ENCODE results near the gene APOL5.

APOL5 gene

DNA sequence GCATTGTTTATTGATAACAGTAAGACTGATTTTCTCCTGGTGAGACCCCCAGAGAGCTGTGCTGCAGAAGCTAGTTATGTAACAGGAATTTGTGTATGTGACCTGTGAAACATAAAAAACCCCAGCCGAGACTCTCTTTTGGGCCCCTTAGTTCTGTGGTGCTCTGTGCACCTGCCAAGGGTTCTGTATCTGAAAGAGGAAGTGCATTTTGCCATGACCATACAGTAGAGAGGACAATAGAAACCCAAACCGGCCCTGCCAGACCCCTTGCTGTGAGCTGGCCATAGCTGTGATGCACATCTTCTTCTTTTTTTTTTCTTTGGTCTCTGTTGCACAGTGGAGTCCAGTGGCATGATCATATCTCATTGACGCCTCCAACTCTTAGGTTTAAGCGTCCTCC, 31.4 kb upstream of the APOL5 start:
- Histone ChIP-seq H3K4me2 (ENCODE audit: low read length) (no peak overlapping the region), H3K27me3 (ENCODE audit: control insufficient read depth, insufficient read depth, low read length) (no peaks in the 10 kb centered on the region), H3K9me3 (ENCODE audit: control insufficient read depth, low read length) (no peaks in the 10 kb centered on the region), H3K36me3 (ENCODE audit: control insufficient read depth, insufficient read depth, low read length) (no peaks in the 10 kb centered on the region), H3K4me3 (ENCODE audit: low read depth, low read length) (no peak overlapping the region), H2AFZ (no peak overlapping the region), H3K27ac (no peak overlapping the region), H3K4me1 (no peaks in the 10 kb centered on the region), H3K79me2 (no peaks in the 10 kb centered on the region), H3K9ac (no peak overlapping the region)
- TF ChIP-seq, protein P1, sequence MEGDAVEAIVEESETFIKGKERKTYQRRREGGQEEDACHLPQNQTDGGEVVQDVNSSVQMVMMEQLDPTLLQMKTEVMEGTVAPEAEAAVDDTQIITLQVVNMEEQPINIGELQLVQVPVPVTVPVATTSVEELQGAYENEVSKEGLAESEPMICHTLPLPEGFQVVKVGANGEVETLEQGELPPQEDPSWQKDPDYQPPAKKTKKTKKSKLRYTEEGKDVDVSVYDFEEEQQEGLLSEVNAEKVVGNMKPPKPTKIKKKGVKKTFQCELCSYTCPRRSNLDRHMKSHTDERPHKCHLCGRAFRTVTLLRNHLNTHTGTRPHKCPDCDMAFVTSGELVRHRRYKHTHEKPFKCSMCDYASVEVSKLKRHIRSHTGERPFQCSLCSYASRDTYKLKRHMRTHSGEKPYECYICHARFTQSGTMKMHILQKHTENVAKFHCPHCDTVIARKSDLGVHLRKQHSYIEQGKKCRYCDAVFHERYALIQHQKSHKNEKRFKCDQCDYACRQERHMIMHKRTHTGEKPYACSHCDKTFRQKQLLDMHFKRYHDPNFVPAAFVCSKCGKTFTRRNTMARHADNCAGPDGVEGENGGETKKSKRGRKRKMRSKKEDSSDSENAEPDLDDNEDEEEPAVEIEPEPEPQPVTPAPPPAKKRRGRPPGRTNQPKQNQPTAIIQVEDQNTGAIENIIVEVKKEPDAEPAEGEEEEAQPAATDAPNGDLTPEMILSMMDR (IDR thresholded peaks at IDR 0.05), result no peak

DNA sequence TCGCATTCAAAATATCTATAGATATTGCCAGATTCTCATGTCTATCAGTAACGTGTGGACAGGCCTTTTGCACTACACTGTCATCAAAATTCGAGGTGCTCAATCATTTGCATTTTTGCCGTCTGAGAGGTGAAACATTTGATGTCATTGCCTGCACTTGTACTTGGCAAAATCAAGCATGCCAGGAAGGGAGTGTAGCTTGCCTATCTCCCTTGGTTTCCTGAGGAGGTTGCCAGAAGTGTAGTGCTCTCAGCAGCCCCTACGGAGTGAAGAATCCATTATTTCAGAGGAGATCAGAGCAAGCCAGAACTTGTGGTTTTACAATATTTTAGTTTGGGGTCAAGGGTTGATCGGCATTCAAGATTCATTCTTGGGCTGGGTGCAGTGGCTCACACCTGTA, 30.2 kb upstream of the APOL5 start:
- TF ChIP-seq, protein P1 (IDR thresholded peaks at IDR 0.05), result no peak
- no peaks in the 10 kb centered on the region for H3K27me3 ChIP-seq (ENCODE audit: control insufficient read depth, insufficient read depth, low read length)
- no peak overlapping the region for H3K27ac ChIP-seq
- H3K36me3 ChIP-seq (ENCODE audit: control insufficient read depth, insufficient read depth, low read length), result no peaks in the 10 kb centered on the region
- no peaks in the 10 kb centered on the region for H3K4me1 ChIP-seq
- H3K4me3 ChIP-seq (ENCODE audit: low read depth, low read length), result no peak overlapping the region
- no peak overlapping the region for H2AFZ ChIP-seq
- no peaks in the 10 kb centered on the region for H3K9me3 ChIP-seq (ENCODE audit: control insufficient read depth, low read length)
- H3K9ac ChIP-seq, result no peak overlapping the region
- no peaks in the 10 kb centered on the region for H3K79me2 ChIP-seq
- H3K4me2 ChIP-seq (ENCODE audit: low read length), result no peak overlapping the region

DNA sequence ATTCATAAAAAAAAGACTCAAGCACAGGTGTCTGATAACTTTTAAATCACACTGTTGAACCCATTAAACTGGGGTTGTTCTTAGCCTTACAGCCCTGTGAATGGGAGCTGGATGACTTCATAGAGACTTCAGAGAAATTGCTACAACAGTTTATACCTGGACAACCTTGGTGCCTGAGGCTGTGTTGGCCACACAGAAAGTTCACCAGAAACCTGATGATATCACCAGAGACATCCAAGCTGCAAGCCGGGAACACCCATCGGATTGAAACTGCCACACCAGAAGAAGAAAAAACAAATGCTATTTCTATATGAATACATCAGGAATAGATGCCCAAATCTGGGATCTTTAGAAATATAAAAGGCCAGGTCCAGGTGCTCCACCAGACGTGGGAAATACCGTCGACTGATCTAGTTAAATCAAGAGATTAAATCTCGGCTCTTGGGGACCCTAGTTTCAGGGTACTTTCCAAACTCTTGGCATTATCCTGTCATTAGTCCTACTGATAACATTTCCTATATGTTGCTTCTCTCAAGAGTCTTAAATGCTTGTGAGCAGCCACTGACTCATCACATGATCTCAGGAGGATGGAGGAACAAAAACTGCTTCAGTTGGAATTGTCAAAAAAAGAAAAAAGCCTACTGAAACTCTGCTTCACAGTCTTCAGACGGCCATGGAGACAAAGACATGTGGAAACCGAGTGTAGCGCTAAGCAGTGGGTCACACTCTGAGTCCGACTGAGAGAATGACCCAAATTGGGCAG, 28.6 kb upstream of the APOL5 start:
- no peaks in the 10 kb centered on the region for H3K9me3 ChIP-seq (ENCODE audit: control insufficient read depth, low read length)

DNA sequence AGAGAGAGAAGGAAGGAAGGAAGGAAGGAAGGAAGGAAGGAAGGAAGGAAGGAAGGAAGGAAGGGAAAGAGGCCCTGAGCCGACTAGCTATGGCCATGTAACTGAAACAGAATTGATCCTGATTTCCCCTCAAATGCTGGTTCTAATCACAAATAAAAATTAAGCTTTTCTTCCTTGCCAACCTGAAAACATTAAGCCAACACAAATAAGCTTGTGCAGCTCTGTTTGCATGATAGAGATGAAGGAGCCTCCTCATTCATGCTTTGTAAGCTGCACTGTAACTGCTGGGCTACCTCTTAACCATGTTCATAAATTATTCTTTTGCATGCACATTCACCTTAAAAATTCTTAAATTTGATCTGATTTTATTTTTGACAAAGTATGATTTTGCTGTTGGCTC, 27.7 kb upstream of the APOL5 start:
- Histone ChIP-seq H3K9ac (no peak overlapping the region), H3K79me2 (no peaks in the 10 kb centered on the region), H3K36me3 (ENCODE audit: control insufficient read depth, insufficient read depth, low read length) (no peaks in the 10 kb centered on the region), H2AFZ (no peak overlapping the region), H3K9me3 (ENCODE audit: control insufficient read depth, low read length) (no peaks in the 10 kb centered on the region), H3K4me2 (ENCODE audit: low read length) (no peak overlapping the region), H3K27ac (no peak overlapping the region), H3K27me3 (ENCODE audit: control insufficient read depth, insufficient read depth, low read length) (no peaks in the 10 kb centered on the region), H3K4me3 (ENCODE audit: low read depth, low read length) (no peak overlapping the region), H3K4me1 (no peaks in the 10 kb centered on the region)
- TF ChIP-seq, protein P1 (IDR thresholded peaks at IDR 0.05), result no peak

More for the DNA sequence above, 28.6 kb upstream of the APOL5 start:
- no peak overlapping the region for H3K4me2 ChIP-seq (ENCODE audit: low read length)
- H3K36me3 ChIP-seq (ENCODE audit: control insufficient read depth, insufficient read depth, low read length), result no peaks in the 10 kb centered on the region
- no peak overlapping the region for H3K4me3 ChIP-seq (ENCODE audit: low read depth, low read length)
- no peak overlapping the region for H3K9ac ChIP-seq
- no peaks in the 10 kb centered on the region for H3K27me3 ChIP-seq (ENCODE audit: control insufficient read depth, insufficient read depth, low read length)
- no peak overlapping the region for H2AFZ ChIP-seq
- H3K79me2 ChIP-seq, result no peaks in the 10 kb centered on the region
- no peaks in the 10 kb centered on the region for H3K4me1 ChIP-seq
- no peak overlapping the region for H3K27ac ChIP-seq
- TF ChIP-seq, protein P1 (IDR thresholded peaks at IDR 0.05), result no peak

DNA sequence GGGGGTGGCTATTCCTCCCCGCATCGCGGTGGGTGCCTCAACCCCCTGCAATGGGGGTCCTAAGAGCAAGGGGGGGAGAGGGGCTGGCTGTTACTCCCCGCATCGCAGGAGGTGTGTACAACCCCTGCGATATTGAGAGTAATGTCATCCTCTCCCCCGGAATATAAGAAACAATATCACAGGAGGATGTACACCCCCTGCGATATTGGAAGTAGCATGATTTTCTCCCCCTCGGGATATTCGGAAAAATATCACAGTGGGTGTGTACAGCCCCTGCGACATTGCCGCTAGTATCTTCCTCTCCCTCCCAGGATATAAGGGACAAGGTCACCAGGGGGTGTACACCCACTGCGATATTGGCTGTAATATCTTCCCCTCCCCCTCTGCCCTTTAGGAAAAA, 22.5 kb upstream of the APOL5 start:
- Histone ChIP-seq H3K4me1 (no peaks in the 10 kb centered on the region), H2AFZ (no peak overlapping the region), H3K9ac (no peak overlapping the region), H3K27ac (no peak overlapping the region), H3K4me3 (ENCODE audit: low read depth, low read length) (no peak overlapping the region), H3K36me3 (ENCODE audit: control insufficient read depth, insufficient read depth, low read length) (no peaks in the 10 kb centered on the region), H3K9me3 (ENCODE audit: control insufficient read depth, low read length) (no peaks in the 10 kb centered on the region), H3K79me2 (no peaks in the 10 kb centered on the region), H3K4me2 (ENCODE audit: low read length) (no peak overlapping the region), H3K27me3 (ENCODE audit: control insufficient read depth, insufficient read depth, low read length) (no peaks in the 10 kb centered on the region)
- TF ChIP-seq, protein P1 (IDR thresholded peaks at IDR 0.05), result no peak
